ENCODE results near the gene LGALS14.
"Not testable (repeated sequence)": the region's sequence is repeated elsewhere in the genome, so short reads cannot be mapped to it uniquely, and the experiment has no call there.

LGALS14 gene

GRCh38 chr19:39684267-39684666 lies 20.0 kb upstream of the LGALS14 start:
- Histone ChIP-seq H3K56ac (ENCODE audit: low read length) (no peak overlapping the region), H3K36me3 (ENCODE audit: control insufficient read depth, insufficient read depth, low read length) (no peaks in the 10 kb centered on the region), H3K27me3 (ENCODE audit: insufficient read depth, low read length, poor library complexity) (no peaks in the 10 kb centered on the region), H3K4me1 (ENCODE audit: control insufficient read depth, low read depth, low read length) (peaks cover 2% of the 10 kb centered on the region), H3K79me1 (ENCODE audit: low read length) (no peaks in the 10 kb centered on the region), H3K18ac (ENCODE audit: low read length) (no peak overlapping the region), H4K5ac (ENCODE audit: low read length) (no peak overlapping the region), H2BK5ac (ENCODE audit: low read length) (no peak overlapping the region), H3K9ac (ENCODE audit: low read length) (no peak overlapping the region), H3K4me2 (ENCODE audit: low read length) (no peak overlapping the region), H3K27ac (ENCODE audit: low read depth, low read length) (no peak overlapping the region), H3K79me2 (ENCODE audit: control insufficient read depth, insufficient read depth, low read length) (no peaks in the 10 kb centered on the region), H4K8ac (ENCODE audit: low read depth, low read length) (no peak overlapping the region), H2AK5ac (ENCODE audit: low read length) (no peak overlapping the region), H3K23ac (ENCODE audit: low read length) (no peak overlapping the region), H3K4ac (ENCODE audit: low read depth, low read length) (no peak overlapping the region), H2BK120ac (ENCODE audit: low read depth, low read length) (no peak overlapping the region), H2BK15ac (replicated peaks; ENCODE audit: low read depth) (no peak overlapping the region), H3K4me3 (ENCODE audit: low read length) (no peak overlapping the region)
- DNase-seq, result peak; percentile 29
- WGBS (ENCODE audit: extremely low coverage, insufficient coverage, low lambda C conversion rate), result no CpG with 5 or more reads among the region's 5 CpGs

- H3K4ac ChIP-seq (ENCODE audit: low read depth, low read length), result no peak overlapping the region
- H3K23ac ChIP-seq (ENCODE audit: low read length), result no peak overlapping the region
- no peak overlapping the region for H2BK5ac ChIP-seq (ENCODE audit: low read length)
- no peak overlapping the region for H3K4me2 ChIP-seq (ENCODE audit: low read length)
- no peak overlapping the region for H4K8ac ChIP-seq (ENCODE audit: low read depth, low read length)
- no peak overlapping the region for H2BK15ac ChIP-seq (replicated peaks; ENCODE audit: low read depth)
- H3K4me3 ChIP-seq (ENCODE audit: low read length), result no peak overlapping the region
- WGBS (ENCODE audit: extremely low coverage, insufficient coverage, low lambda C conversion rate), result no CpG with 5 or more reads among the region's 3 CpGs
- no peak for DNase-seq
- H3K79me2 ChIP-seq (ENCODE audit: control insufficient read depth, insufficient read depth, low read length), result no peaks in the 10 kb centered on the region
- no peak overlapping the region for H3K56ac ChIP-seq (ENCODE audit: low read length)
- H3K36me3 ChIP-seq (ENCODE audit: control insufficient read depth, insufficient read depth, low read length), result no peaks in the 10 kb centered on the region
- peaks cover 2% of the 10 kb centered on the region for H3K4me1 ChIP-seq (ENCODE audit: control insufficient read depth, low read depth, low read length)
- H3K27ac ChIP-seq (ENCODE audit: low read depth, low read length), result no peak overlapping the region
- no peak overlapping the region for H2BK120ac ChIP-seq (ENCODE audit: low read depth, low read length)
- no peak overlapping the region for H4K5ac ChIP-seq (ENCODE audit: low read length)
- no peaks in the 10 kb centered on the region for H3K27me3 ChIP-seq (ENCODE audit: insufficient read depth, low read length, poor library complexity)
- no peak overlapping the region for H2AK5ac ChIP-seq (ENCODE audit: low read length)
- H3K9ac ChIP-seq (ENCODE audit: low read length), result no peak overlapping the region
- no peak overlapping the region for H3K18ac ChIP-seq (ENCODE audit: low read length)
- H3K79me1 ChIP-seq (ENCODE audit: low read length), result no peaks in the 10 kb centered on the region
Observed at GRCh38 chr19:39686739-39687138, 17.5 kb upstream of the LGALS14 start.

GRCh38 chr19:39688637-39689036 lies 15.6 kb upstream of the LGALS14 start:
- H3K27me3 ChIP-seq (ENCODE audit: insufficient read depth, low read length, poor library complexity); H3K4ac ChIP-seq (ENCODE audit: low read depth, low read length); H4K8ac ChIP-seq (ENCODE audit: low read depth, low read length); H3K18ac ChIP-seq (ENCODE audit: low read length); H2AK5ac ChIP-seq (ENCODE audit: low read length); H3K4me1 ChIP-seq (ENCODE audit: control insufficient read depth, low read depth, low read length); H3K9ac ChIP-seq (ENCODE audit: low read length); H3K79me1 ChIP-seq (ENCODE audit: low read length); H3K4me2 ChIP-seq (ENCODE audit: low read length); H3K4me3 ChIP-seq (ENCODE audit: low read length); H3K36me3 ChIP-seq (ENCODE audit: control insufficient read depth, insufficient read depth, low read length); H3K23ac ChIP-seq (ENCODE audit: low read length); H4K5ac ChIP-seq (ENCODE audit: low read length); H3K79me2 ChIP-seq (ENCODE audit: control insufficient read depth, insufficient read depth, low read length); DNase-seq; H2BK120ac ChIP-seq (ENCODE audit: low read depth, low read length); H3K56ac ChIP-seq (ENCODE audit: low read length); H3K27ac ChIP-seq (ENCODE audit: low read depth, low read length); H2BK5ac ChIP-seq (ENCODE audit: low read length); H2BK15ac ChIP-seq (replicated peaks; ENCODE audit: low read depth): not testable (repeated sequence)
- whole genome bisulfite sequencing (ENCODE audit: extremely low coverage, insufficient coverage, low lambda C conversion rate), result no CpG with 5 or more reads among the region's 4 CpGs

DNA sequence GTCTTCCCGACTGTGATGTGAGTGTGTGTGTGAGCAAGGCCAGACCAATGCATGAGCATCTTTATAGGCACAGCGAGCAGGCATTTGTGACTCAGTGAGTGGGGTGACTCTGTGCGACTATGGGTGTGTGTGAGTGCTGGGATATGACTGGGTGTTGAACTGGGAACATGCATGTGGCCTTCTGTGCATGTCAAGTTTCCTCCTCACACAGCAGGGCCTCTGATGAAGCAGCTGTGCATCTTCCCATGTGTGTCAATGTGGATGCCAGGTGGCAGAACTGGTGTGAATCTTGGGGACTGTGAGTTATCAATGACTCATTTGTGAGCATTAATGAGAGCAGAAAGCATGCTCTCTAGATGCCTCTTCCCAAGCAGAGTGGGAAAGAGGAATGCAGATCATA lies 12.1 kb upstream of the LGALS14 start:
- H3K27ac ChIP-seq (ENCODE audit: low read depth, low read length), result no peak overlapping the region
- H3K4ac ChIP-seq (ENCODE audit: low read depth, low read length), result no peak overlapping the region
- H3K79me1 ChIP-seq (ENCODE audit: low read length), result no peaks in the 10 kb centered on the region
- DNase-seq, result no peak
- no CpG with 5 or more reads among the region's 3 CpGs for WGBS (ENCODE audit: extremely low coverage, insufficient coverage, low lambda C conversion rate)
- H3K56ac ChIP-seq (ENCODE audit: low read length), result no peak overlapping the region
- no peak overlapping the region for H2BK15ac ChIP-seq (replicated peaks; ENCODE audit: low read depth)
- no peak overlapping the region for H2BK120ac ChIP-seq (ENCODE audit: low read depth, low read length)
- no peaks in the 10 kb centered on the region for H3K4me1 ChIP-seq (ENCODE audit: control insufficient read depth, low read depth, low read length)
- H3K9ac ChIP-seq (ENCODE audit: low read length), result no peak overlapping the region
- no peaks in the 10 kb centered on the region for H3K79me2 ChIP-seq (ENCODE audit: control insufficient read depth, insufficient read depth, low read length)
- H4K8ac ChIP-seq (ENCODE audit: low read depth, low read length), result no peak overlapping the region
- no peaks in the 10 kb centered on the region for H3K36me3 ChIP-seq (ENCODE audit: control insufficient read depth, insufficient read depth, low read length)
- H3K4me2 ChIP-seq (ENCODE audit: low read length), result no peak overlapping the region
- H4K5ac ChIP-seq (ENCODE audit: low read length), result no peak overlapping the region
- no peak overlapping the region for H3K23ac ChIP-seq (ENCODE audit: low read length)
- no peak overlapping the region for H2AK5ac ChIP-seq (ENCODE audit: low read length)
- H3K27me3 ChIP-seq (ENCODE audit: insufficient read depth, low read length, poor library complexity), result no peaks in the 10 kb centered on the region
- no peak overlapping the region for H3K4me3 ChIP-seq (ENCODE audit: low read length)
- H3K18ac ChIP-seq (ENCODE audit: low read length), result no peak overlapping the region
- no peak overlapping the region for H2BK5ac ChIP-seq (ENCODE audit: low read length)

DNA sequence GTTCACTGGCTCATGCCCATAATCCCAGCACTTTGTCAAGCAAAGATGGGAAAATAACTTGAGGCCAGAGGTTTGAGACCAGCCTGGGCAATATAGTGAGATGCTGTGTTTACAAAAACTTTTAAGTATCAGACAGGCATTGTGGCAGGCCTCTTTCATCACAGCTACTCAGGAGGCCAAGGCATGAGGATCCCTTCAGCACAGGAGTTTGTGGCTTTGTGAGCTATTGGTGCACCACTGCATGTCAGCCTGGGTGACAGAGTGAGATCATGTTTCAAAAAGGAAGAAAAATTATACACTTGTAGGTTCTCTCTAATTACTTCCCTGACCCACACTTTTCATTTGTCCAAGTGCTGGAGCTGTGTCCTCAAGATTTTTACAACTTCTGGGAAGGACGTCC lies 11.5 kb upstream of the LGALS14 start:
- no peak for DNase-seq
- no peaks in the 10 kb centered on the region for H3K79me2 ChIP-seq (ENCODE audit: control insufficient read depth, insufficient read depth, low read length)
- H3K18ac ChIP-seq (ENCODE audit: low read length), result no peak overlapping the region
- no peak overlapping the region for H2BK120ac ChIP-seq (ENCODE audit: low read depth, low read length)
- no CpG with 5 or more reads among the region's 1 CpG for WGBS (ENCODE audit: extremely low coverage, insufficient coverage, low lambda C conversion rate)
- no peak overlapping the region for H3K4ac ChIP-seq (ENCODE audit: low read depth, low read length)
- H3K4me3 ChIP-seq (ENCODE audit: low read length), result no peak overlapping the region
- H2BK5ac ChIP-seq (ENCODE audit: low read length), result no peak overlapping the region
- no peaks in the 10 kb centered on the region for H3K27me3 ChIP-seq (ENCODE audit: insufficient read depth, low read length, poor library complexity)
- no peak overlapping the region for H3K4me2 ChIP-seq (ENCODE audit: low read length)
- H3K23ac ChIP-seq (ENCODE audit: low read length), result no peak overlapping the region
- no peaks in the 10 kb centered on the region for H3K4me1 ChIP-seq (ENCODE audit: control insufficient read depth, low read depth, low read length)
- no peak overlapping the region for H2AK5ac ChIP-seq (ENCODE audit: low read length)
- H3K56ac ChIP-seq (ENCODE audit: low read length), result no peak overlapping the region
- H3K36me3 ChIP-seq (ENCODE audit: control insufficient read depth, insufficient read depth, low read length), result no peaks in the 10 kb centered on the region
- H3K79me1 ChIP-seq (ENCODE audit: low read length), result no peaks in the 10 kb centered on the region
- H3K27ac ChIP-seq (ENCODE audit: low read depth, low read length), result no peak overlapping the region
- H4K5ac ChIP-seq (ENCODE audit: low read length), result no peak overlapping the region
- no peak overlapping the region for H4K8ac ChIP-seq (ENCODE audit: low read depth, low read length)
- H3K9ac ChIP-seq (ENCODE audit: low read length), result no peak overlapping the region
- no peak overlapping the region for H2BK15ac ChIP-seq (replicated peaks; ENCODE audit: low read depth)

DNA sequence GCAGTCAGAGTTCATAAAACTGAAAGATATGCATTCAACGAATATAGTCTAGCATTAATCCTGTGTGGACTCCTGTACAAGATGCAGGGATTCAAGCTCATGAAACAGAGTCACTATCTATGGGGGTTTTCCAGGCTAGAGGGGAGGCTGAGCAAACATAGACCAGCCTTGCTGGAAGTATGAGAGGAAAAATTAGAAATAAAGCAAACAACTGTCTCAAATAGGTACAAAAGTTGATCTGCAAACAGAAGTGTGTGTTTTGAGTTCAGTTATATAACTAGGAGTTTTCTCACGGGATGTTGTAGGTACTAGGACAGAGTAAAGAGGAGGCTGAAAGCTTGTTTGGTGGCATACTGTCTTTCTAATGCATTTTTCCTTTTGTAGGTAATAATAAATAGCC lies 8.5 kb upstream of the LGALS14 start:
- no peak overlapping the region for H4K8ac ChIP-seq (ENCODE audit: low read depth, low read length)
- no peak overlapping the region for H3K27ac ChIP-seq (ENCODE audit: low read depth, low read length)
- WGBS (ENCODE audit: extremely low coverage, insufficient coverage, low lambda C conversion rate), result no CpG with 5 or more reads among the region's 2 CpGs
- H2BK120ac ChIP-seq (ENCODE audit: low read depth, low read length), result no peak overlapping the region
- no peaks in the 10 kb centered on the region for H3K4me1 ChIP-seq (ENCODE audit: control insufficient read depth, low read depth, low read length)
- H3K27me3 ChIP-seq (ENCODE audit: insufficient read depth, low read length, poor library complexity), result no peaks in the 10 kb centered on the region
- no peaks in the 10 kb centered on the region for H3K79me1 ChIP-seq (ENCODE audit: low read length)
- H3K36me3 ChIP-seq (ENCODE audit: control insufficient read depth, insufficient read depth, low read length), result no peaks in the 10 kb centered on the region
- no peak overlapping the region for H3K4me3 ChIP-seq (ENCODE audit: low read length)
- no peak overlapping the region for H4K5ac ChIP-seq (ENCODE audit: low read length)
- H2BK15ac ChIP-seq (replicated peaks; ENCODE audit: low read depth), result no peak overlapping the region
- no peaks in the 10 kb centered on the region for H3K79me2 ChIP-seq (ENCODE audit: control insufficient read depth, insufficient read depth, low read length)
- no peak overlapping the region for H3K9ac ChIP-seq (ENCODE audit: low read length)
- H2BK5ac ChIP-seq (ENCODE audit: low read length), result no peak overlapping the region
- DNase-seq, result no peak
- H3K23ac ChIP-seq (ENCODE audit: low read length), result no peak overlapping the region
- H3K56ac ChIP-seq (ENCODE audit: low read length), result no peak overlapping the region
- no peak overlapping the region for H3K4ac ChIP-seq (ENCODE audit: low read depth, low read length)
- H3K18ac ChIP-seq (ENCODE audit: low read length), result no peak overlapping the region
- no peak overlapping the region for H2AK5ac ChIP-seq (ENCODE audit: low read length)
- no peak overlapping the region for H3K4me2 ChIP-seq (ENCODE audit: low read length)
